ENCODE data around the gene SLC7A4.
"Not testable (repeated sequence)": the region's sequence is repeated elsewhere in the genome, so short reads cannot be mapped to it uniquely, and the experiment has no call there.

The SLC7A4 gene

GRCh38 chr22:21061660-21062321 is 29.4 kb upstream of the SLC7A4 start:
- DNase-seq = not testable (repeated sequence)

- DNase-seq = not testable (repeated sequence)
These were observed 28.0 kb upstream of the SLC7A4 start for GRCh38 chr22:21060363-21060762.

- no peak for DNase-seq
These were observed 23.5 kb upstream of the SLC7A4 start for GRCh38 chr22:21055880-21056319.

- no peak for DNase-seq
These were observed 23.1 kb upstream of the SLC7A4 start for GRCh38 chr22:21055564-21055834.

- no peak for DNase-seq
These were observed 22.6 kb upstream of the SLC7A4 start for GRCh38 chr22:21054714-21055563.

GRCh38 chr22:21054046-21054713 is 21.8 kb upstream of the SLC7A4 start:
- DNase-seq = no peak

GRCh38 chr22:21052715-21053459 is 20.5 kb upstream of the SLC7A4 start:
- DNase-seq = no peak

GRCh38 chr22:21051831-21052400 is 19.6 kb upstream of the SLC7A4 start:
- DNase-seq = no peak

- DNase-seq = no peak
These were observed 18.9 kb upstream of the SLC7A4 start for GRCh38 chr22:21051145-21051830.

- not testable (repeated sequence) for DNase-seq
These were observed 16.6 kb upstream of the SLC7A4 start for GRCh38 chr22:21048965-21049364.

GRCh38 chr22:21048448-21048847 is 16.1 kb upstream of the SLC7A4 start:
- DNase-seq = not testable (repeated sequence)

- no peak for DNase-seq
These were observed 15.4 kb upstream of the SLC7A4 start for GRCh38 chr22:21047730-21048129.

- no peak for DNase-seq
These were observed 14.8 kb upstream of the SLC7A4 start for GRCh38 chr22:21047035-21047661.

GRCh38 chr22:21045585-21046294 is 13.4 kb upstream of the SLC7A4 start, which contains the start of gene LRRC74B:
Gene LRRC74B (plus strand): TSS chr22:21045946. CDS start chr22:21045987, 41 bp downstream.
- no peak for DNase-seq

GRCh38 chr22:21044931-21045584 is 12.7 kb upstream of the SLC7A4 start:
- DNase-seq = no peak

- DNase-seq = no peak
These were observed 11.6 kb upstream of the SLC7A4 start for GRCh38 chr22:21043860-21044535.

- DNase-seq = no peak
These were observed 10.9 kb upstream of the SLC7A4 start for GRCh38 chr22:21042978-21043859.

GRCh38 chr22:21041937-21042336 is 9.6 kb upstream of the SLC7A4 start:
- DNase-seq = no peak

GRCh38 chr22:21039158-21039557 is 6.8 kb upstream of the SLC7A4 start:
- DNase-seq = not testable (repeated sequence)
